ENCODE measurements around the gene UFSP2.

The UFSP2 gene

DNA sequence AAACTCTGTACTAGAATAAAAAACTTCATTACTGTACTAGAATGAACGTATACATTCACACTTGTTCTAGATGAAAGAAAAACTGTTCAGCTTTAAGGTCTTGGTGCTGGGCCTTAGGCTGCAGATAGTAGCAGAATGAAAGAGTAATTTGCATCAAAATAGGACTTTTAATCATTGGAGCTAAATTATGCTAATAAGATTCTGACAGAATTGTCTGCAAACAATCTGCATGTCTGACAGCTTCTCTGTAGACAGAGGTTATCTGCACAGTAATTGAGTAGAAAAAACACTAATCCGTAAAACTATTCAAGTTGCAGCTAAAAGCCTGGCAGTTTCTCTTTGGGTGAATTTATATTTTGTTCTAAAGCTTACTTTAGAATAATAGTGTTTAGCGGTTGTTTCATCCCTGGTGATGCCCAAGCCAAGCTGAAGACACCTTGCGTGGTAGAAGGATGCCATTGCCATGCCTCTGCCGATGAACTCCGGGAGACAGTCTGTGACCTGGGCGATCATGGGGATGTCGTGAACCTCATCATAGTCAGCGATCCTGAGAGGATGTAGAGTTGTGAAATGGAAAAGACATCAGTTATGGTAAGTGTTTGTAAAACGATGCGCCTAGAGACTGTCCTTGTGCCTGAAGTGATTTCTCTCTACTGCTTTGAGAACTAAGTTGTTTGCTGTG, 55.4 kb downstream of the UFSP2 start:
- TF ChIP-seq EZH2phosphoT487 (IDR thresholded peaks at IDR 0.05; ENCODE audit: borderline replicate concordance, low read length) = no peak
- TF ChIP-seq, protein P1, sequence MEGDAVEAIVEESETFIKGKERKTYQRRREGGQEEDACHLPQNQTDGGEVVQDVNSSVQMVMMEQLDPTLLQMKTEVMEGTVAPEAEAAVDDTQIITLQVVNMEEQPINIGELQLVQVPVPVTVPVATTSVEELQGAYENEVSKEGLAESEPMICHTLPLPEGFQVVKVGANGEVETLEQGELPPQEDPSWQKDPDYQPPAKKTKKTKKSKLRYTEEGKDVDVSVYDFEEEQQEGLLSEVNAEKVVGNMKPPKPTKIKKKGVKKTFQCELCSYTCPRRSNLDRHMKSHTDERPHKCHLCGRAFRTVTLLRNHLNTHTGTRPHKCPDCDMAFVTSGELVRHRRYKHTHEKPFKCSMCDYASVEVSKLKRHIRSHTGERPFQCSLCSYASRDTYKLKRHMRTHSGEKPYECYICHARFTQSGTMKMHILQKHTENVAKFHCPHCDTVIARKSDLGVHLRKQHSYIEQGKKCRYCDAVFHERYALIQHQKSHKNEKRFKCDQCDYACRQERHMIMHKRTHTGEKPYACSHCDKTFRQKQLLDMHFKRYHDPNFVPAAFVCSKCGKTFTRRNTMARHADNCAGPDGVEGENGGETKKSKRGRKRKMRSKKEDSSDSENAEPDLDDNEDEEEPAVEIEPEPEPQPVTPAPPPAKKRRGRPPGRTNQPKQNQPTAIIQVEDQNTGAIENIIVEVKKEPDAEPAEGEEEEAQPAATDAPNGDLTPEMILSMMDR (IDR thresholded peaks at IDR 0.05; ENCODE audit: low read depth, low read length, poor library complexity, severe bottlenecking) = no peak
- Histone ChIP-seq H3K9me3 (ENCODE audit: control insufficient read depth, insufficient read depth, low read length) (no peaks in the 10 kb centered on the region), H3K4me3 (ENCODE audit: low read length) (no peak overlapping the region), H3K36me3 (ENCODE audit: control insufficient read depth, low read length) (peaks cover 27% of the 10 kb centered on the region), H3F3A (ENCODE audit: control insufficient read depth, insufficient read depth) (no peaks in the 10 kb centered on the region), H3K27ac (ENCODE audit: low read depth, low read length) (no peak overlapping the region), H3K9me2 (replicated peaks; ENCODE audit: control insufficient read depth, low read length) (no peaks in the 10 kb centered on the region), H3K79me2 (ENCODE audit: control insufficient read depth, low read length) (no peaks in the 10 kb centered on the region), H4K20me1 (ENCODE audit: control insufficient read depth, insufficient read depth, low read depth, low read length) (no peaks in the 10 kb centered on the region), H3K4me2 (ENCODE audit: low read length) (no peak overlapping the region), H3K27me3 (ENCODE audit: control insufficient read depth, low read length) (no peaks in the 10 kb centered on the region), H3K4me1 (ENCODE audit: control insufficient read depth, low read length) (no peaks in the 10 kb centered on the region)

DNA sequence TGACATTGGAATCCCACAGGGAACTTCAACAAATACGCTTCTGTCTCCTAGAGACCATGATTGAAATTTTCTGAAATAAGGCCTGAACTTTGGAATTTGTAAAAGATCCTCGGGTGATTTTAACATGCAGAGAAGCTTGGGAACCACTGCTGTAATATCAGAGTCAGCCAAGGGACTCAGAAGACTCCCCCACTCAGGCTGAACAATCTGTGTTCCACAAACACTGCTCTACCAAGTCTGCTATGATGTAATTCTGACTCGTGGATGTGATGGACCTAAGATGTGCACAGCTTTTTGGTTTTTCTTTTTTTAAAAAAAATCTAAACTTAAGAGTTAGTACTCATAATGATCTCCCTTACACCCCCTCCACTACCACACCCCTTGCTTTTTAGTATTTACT, 56.0 kb downstream of the UFSP2 start:
- no peaks in the 10 kb centered on the region for H3F3A ChIP-seq (ENCODE audit: control insufficient read depth, insufficient read depth)
- H3K27ac ChIP-seq (ENCODE audit: low read depth, low read length) = no peak overlapping the region
- H4K20me1 ChIP-seq (ENCODE audit: control insufficient read depth, insufficient read depth, low read depth, low read length) = no peaks in the 10 kb centered on the region
- H3K27me3 ChIP-seq (ENCODE audit: control insufficient read depth, low read length) = no peaks in the 10 kb centered on the region
- no peaks in the 10 kb centered on the region for H3K9me3 ChIP-seq (ENCODE audit: control insufficient read depth, insufficient read depth, low read length)
- no peaks in the 10 kb centered on the region for H3K4me1 ChIP-seq (ENCODE audit: control insufficient read depth, low read length)
- H3K9me2 ChIP-seq (replicated peaks; ENCODE audit: control insufficient read depth, low read length) = no peaks in the 10 kb centered on the region
- no peak overlapping the region for H3K4me2 ChIP-seq (ENCODE audit: low read length)
- no peaks in the 10 kb centered on the region for H3K79me2 ChIP-seq (ENCODE audit: control insufficient read depth, low read length)
- no peak overlapping the region for H3K4me3 ChIP-seq (ENCODE audit: low read length)
- H3K36me3 ChIP-seq (ENCODE audit: control insufficient read depth, low read length) = peaks cover 27% of the 10 kb centered on the region
- TF ChIP-seq, protein P1 (IDR thresholded peaks at IDR 0.05; ENCODE audit: low read depth, low read length, poor library complexity, severe bottlenecking) = no peak
- TF ChIP-seq EZH2phosphoT487 (IDR thresholded peaks at IDR 0.05; ENCODE audit: borderline replicate concordance, low read length) = no peak

DNA sequence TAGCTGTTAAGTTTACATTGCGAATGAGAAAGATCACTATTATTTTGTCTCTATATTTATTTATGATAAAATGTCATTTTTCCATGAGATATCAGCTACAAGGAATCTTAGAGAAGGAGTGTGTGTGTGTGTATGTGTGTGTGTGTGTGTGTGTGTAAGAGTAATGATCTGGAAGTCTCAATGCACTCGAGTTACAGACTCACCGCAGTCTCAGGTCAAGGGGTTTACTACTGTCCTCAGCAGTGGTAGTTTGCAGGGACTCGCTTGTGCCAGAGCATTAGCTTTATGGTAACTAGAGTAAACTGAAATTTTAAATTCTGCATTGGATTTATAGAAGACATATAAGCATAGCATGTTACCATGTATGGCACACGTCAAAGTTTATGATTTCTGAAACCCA, 60.9 kb downstream of the UFSP2 start:
- no peak overlapping the region for H3K27ac ChIP-seq (ENCODE audit: low read depth, low read length)
- no peaks in the 10 kb centered on the region for H3K27me3 ChIP-seq (ENCODE audit: control insufficient read depth, low read length)
- no peaks in the 10 kb centered on the region for H3K9me2 ChIP-seq (replicated peaks; ENCODE audit: control insufficient read depth, low read length)
- no peak overlapping the region for H3K4me2 ChIP-seq (ENCODE audit: low read length)
- TF ChIP-seq, protein P1 (IDR thresholded peaks at IDR 0.05; ENCODE audit: low read depth, low read length, poor library complexity, severe bottlenecking) = no peak
- TF ChIP-seq EZH2phosphoT487 (IDR thresholded peaks at IDR 0.05; ENCODE audit: borderline replicate concordance, low read length) = no peak
- no peaks in the 10 kb centered on the region for H3K79me2 ChIP-seq (ENCODE audit: control insufficient read depth, low read length)
- H3K4me3 ChIP-seq (ENCODE audit: low read length) = no peak overlapping the region
- no peaks in the 10 kb centered on the region for H3K9me3 ChIP-seq (ENCODE audit: control insufficient read depth, insufficient read depth, low read length)
- H3F3A ChIP-seq (ENCODE audit: control insufficient read depth, insufficient read depth) = no peaks in the 10 kb centered on the region
- peaks cover 27% of the 10 kb centered on the region for H3K36me3 ChIP-seq (ENCODE audit: control insufficient read depth, low read length)
- no peaks in the 10 kb centered on the region for H3K4me1 ChIP-seq (ENCODE audit: control insufficient read depth, low read length)
- no peaks in the 10 kb centered on the region for H4K20me1 ChIP-seq (ENCODE audit: control insufficient read depth, insufficient read depth, low read depth, low read length)
